Heart right ventricle (tissue), 16 donors: Measurements from ENCODE around the gene ANP32A. TPM values are rescaled to one million over a fixed set of nuclear protein-coding genes. Genes with fewer than 3 reads are reported as not detected.
A peak's percentile ranks its signal among the peaks of the same experiment; 100 is the strongest.

Source experiments
- ATAC-seq, 8 donors: fragments of 200-7000 bp; cut with Tn5 transposase; one replicate each; pipeline ENCODE4 v1.9.1; 2020; ENCODE audit warnings: mild to moderate bottlenecking in 8 of 8, moderate library complexity in 8 of 8, moderate number of reproducible peaks in 1 of 8
- DNase-seq, 2 donors: peaks; one replicate each; pipeline ENCODE4 v3.0.0-alpha.2; 2020
- H3K27ac ChIP-seq, 10 donors: fragments of 200-600 bp; sonication (generic) in 2 of 10; one replicate each; pipeline versions ENCODE4 v1.5.0 to v1.8.0; 2020 to 2022; ENCODE audit warnings: mild to moderate bottlenecking in 3 of 10
- H3K27me3 ChIP-seq, 7 donors: fragments of 200-600 bp; one replicate each; pipeline ENCODE4 v1.8.0; 2021 to 2022; ENCODE audit warnings: mild to moderate bottlenecking in 2 of 7
- H3K36me3 ChIP-seq, 9 donors: fragments of 200-600 bp; sonication (generic) in 1 of 9; one replicate each; pipeline versions ENCODE4 v1.5.0 to v1.8.0; 2020 to 2022; ENCODE audit warnings: mild to moderate bottlenecking in 2 of 9
- H3K4me1 ChIP-seq, 9 donors: fragments of 200-600 bp; sonication (generic) in 1 of 9; one replicate each; pipeline versions ENCODE4 v1.5.0 to v1.8.0; 2020 to 2022; ENCODE audit warnings: mild to moderate bottlenecking in 4 of 9
- H3K4me3 ChIP-seq, 10 donors: fragments of 200-600 bp; sonication (generic) in 2 of 10; one replicate each; pipeline versions ENCODE4 v1.5.0 to v1.8.0; 2020 to 2022; ENCODE audit warnings: mild to moderate bottlenecking in 7 of 10, moderate library complexity in 2 of 10
- H3K9me3 ChIP-seq, 11 donors: fragments of 200-600 bp in 10 of 11; sonication (generic) in 2 of 11; one replicate each; pipeline versions ENCODE4 v1.5.0 to v1.8.0; 2013 to 2022; ENCODE audit warnings: mild to moderate bottlenecking in 2 of 11, control low read depth in 1 of 11, moderate library complexity in 1 of 11
- WGBS, 2 donors: extraction: QIAGEN DNeasy Blood & Tissue Kit; methylation state at CpG; one replicate each; pipeline ENCODE4 v1.1.7; 2013; ENCODE audit warnings: inconsistent platforms in 1 of 2; 5-methylcytosine and 5-hydroxymethylcytosine counted together
- intact Hi-C, 10 donors: fragments of 100-400 bp; cut with DNase I; formaldehyde crosslinking; loops; one replicate each; pipeline versions ENCODE4 v1.11.1 to v1.14.2; 2022
- polyA plus RNA-seq, 2 donors: library from polyadenylated mRNA; stranded (reverse); fragments of 200-250 nt; gene quantifications; one replicate each; pipeline ENCODE4 v1.2.3, GENCODE V29; 2013
- total RNA-seq, 10 donors: library from RNA; stranded (reverse); fragmentation: NEBNext Ultra II Directional in 3 of 10; extraction: Animal tissue kit (Norgen Biotek cat#: 25700) in 3 of 10; gene quantifications; one replicate each; pipeline versions ENCODE4 v1.2.1 to v1.2.4, GENCODE V29; 2021 to 2023
- TF ChIP-seq, protein P1 (sequence below), 9 donors: fragments of 200-600 bp; sonication (generic) in 2 of 9; IDR thresholded peaks; one replicate each; pipeline versions ENCODE4 v1.5.0 to v1.8.0; 2021 to 2022; ENCODE audit warnings: antibody characterized with exemption in 9 of 9, mild to moderate bottlenecking in 5 of 9, moderate library complexity in 1 of 9
- donor health status: Arrhythmogenic right ventricular cardiomyopathy.
- donor health status: ischemic (EF 13 %, LVEDD 7.1; RV severe dilation, severe dysfunction).
- donor health status: healthy with polysubstance abuse.
- donor health status: DM: no; HTN: yes; CAD: no.
- donor health status: DM: no; HTN: no; CAD: no.
- donor health status: ischemic (EF 25% LVEDD 6.9; RV normal size, moderate dysfunction).
- donor health status: ischemic (EF 25% LVEDD 5.7; RV mildly dilated, moderate dysfunction).
- donor health status: healthy.
- donor health status: DM: yes; HTN: yes; CAD: no.
- donor health status: Ischemic cardiomyopathy.
- donor health status: ischemic (EF 35%, LVEDD 5.7; RV mildly dilated, moderate dysfunction).
- donor health status: nonischemic (EF 11% LVEDD 7.7; RV severe dilation, severe dysfunction).
- donor health status: DM: yes; HTN: yes; CAD: no.
- donor health status: PGD.
- donor health status: ischemic (EF 29% LVEDD 5.4; RV normal size, mild dysfunction).
- donor health status: nonischemic (EF 23%, LVEDD 6.1; RV moderate dilation, normal function).

ANP32A gene
- total and polyA plus RNA-seq, 12 donors, result 87.3 to 201 (median 146) TPM

DNA sequence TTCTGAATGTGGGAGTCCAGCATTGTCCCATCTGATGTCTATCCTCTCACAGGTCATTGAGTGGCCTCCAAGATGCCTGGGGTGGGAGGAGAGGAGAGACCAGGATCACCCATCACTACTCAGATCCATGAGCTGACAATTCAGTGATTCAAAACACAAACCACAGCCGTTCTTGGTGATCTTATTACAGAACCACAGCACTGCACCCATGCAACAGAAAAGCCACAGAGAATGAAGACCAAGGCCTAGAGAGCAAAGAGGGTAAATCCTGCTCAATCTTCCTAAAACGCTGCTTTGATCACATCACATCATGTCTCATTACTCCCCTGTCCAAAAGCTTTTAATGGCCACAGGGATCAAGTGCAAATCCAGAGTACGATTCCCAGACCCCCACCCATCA lies 23.5 kb downstream of the ANP32A start:
- Histone ChIP-seq H3K27me3 (no peaks in the 10 kb centered on the region), H3K9me3 (no peaks in the 10 kb centered on the region), H3K36me3 (no peaks in the 10 kb centered on the region), H3K27ac (peak overlapping the region in 7 of 10 donors; percentile 27 to 91 (median 53)), H3K4me1 (peaks cover 44 to 98% (median 94%) of the 10 kb centered on the region in 9 donors), H3K4me3 (peak overlapping the region in 1 of 10 donors; percentile 4)
- intact Hi-C loops, result loop anchor here in 1 of 10 donors (2.0 kb wide), 1 partner anchor 16 kb away; no protein-coding TSS in a partner anchor
- WGBS, 2 donors, result 44% methylated on average over 3 of the region's 3 CpGs
- DNase-seq, result no peak
- TF ChIP-seq, protein P1, sequence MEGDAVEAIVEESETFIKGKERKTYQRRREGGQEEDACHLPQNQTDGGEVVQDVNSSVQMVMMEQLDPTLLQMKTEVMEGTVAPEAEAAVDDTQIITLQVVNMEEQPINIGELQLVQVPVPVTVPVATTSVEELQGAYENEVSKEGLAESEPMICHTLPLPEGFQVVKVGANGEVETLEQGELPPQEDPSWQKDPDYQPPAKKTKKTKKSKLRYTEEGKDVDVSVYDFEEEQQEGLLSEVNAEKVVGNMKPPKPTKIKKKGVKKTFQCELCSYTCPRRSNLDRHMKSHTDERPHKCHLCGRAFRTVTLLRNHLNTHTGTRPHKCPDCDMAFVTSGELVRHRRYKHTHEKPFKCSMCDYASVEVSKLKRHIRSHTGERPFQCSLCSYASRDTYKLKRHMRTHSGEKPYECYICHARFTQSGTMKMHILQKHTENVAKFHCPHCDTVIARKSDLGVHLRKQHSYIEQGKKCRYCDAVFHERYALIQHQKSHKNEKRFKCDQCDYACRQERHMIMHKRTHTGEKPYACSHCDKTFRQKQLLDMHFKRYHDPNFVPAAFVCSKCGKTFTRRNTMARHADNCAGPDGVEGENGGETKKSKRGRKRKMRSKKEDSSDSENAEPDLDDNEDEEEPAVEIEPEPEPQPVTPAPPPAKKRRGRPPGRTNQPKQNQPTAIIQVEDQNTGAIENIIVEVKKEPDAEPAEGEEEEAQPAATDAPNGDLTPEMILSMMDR (IDR thresholded peaks at IDR 0.05), result no peak
- no peak for ATAC-seq

DNA sequence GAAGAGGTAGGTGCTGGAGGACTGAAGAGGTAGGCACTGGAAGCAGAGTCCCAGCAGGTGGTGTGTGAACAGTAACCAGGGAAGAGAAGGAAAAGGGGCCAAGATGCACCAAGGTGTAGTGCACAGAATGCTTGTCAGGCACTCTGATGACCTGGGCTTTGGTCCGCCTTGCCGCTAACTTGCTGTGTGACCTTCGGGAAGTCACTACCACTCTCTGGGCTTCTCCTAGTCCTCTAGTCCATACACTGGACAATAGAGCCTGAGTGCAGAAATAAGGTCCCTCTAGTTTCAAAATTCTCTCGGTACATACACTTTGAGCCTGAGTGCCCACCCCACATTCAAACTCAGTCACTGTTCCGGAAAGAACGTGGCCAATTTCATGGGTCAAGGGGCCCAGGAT lies 24.1 kb downstream of the ANP32A start:
- Histone ChIP-seq H3K27me3 (no peaks in the 10 kb centered on the region), H3K36me3 (no peaks in the 10 kb centered on the region), H3K27ac (peak overlapping the region in 5 of 10 donors; percentile 37 to 91 (median 81)), H3K4me3 (no peak overlapping the region), H3K4me1 (peaks cover 43 to 98% (median 94%) of the 10 kb centered on the region in 9 donors), H3K9me3 (no peaks in the 10 kb centered on the region)
- DNase-seq, result no peak
- ATAC-seq, result no peak
- 93 to 94% methylated on average over 6 of the region's 6 CpGs for WGBS, 2 donors
- intact Hi-C loops, result loop anchor here in 1 of 10 donors (2.0 kb wide), 1 partner anchor 16 kb away; no protein-coding TSS in a partner anchor
- TF ChIP-seq, protein P1 (IDR thresholded peaks at IDR 0.05), result no peak

DNA sequence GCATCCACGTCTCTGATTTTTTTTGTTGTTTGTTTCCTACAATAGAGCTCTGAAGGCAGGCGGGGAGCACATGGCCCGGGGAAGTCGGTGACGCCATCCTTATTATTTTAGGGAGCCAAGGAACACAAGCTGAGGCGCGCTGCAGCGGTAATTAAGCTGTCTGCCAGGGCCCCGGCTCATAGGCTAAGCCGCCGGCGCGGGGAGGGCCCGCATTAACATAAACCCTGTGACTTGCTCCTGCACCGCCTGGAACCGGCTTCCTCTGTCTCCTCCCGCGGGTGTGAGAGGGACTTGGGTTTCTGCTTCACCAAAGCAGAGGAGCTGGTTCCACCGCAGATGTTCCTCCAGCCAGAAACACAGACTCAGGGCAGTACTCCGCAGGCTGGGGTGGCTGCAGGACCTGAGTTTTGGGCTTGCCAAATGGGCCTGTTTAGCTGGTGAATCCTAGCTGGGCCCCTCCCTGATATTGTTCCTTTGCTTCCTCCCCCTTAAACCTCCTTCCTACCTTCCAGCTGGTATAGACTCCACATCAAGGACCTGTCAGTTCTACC lies 25.3 kb downstream of the ANP32A start:
- DNase-seq (peak; percentile 87 to 93), ATAC-seq (peak; percentile 92 to 97 (median 95))
- WGBS, 2 donors, result 2 to 3% methylated on average over 20 of the region's 20 CpGs
- Histone ChIP-seq H3K9me3 (no peaks in the 10 kb centered on the region), H3K27ac (peak overlapping the region; percentile 65 to 91 (median 78)), H3K4me3 (peak overlapping the region in 7 of 10 donors; percentile 9 to 22 (median 18)), H3K27me3 (no peaks in the 10 kb centered on the region), H3K4me1 (peaks cover 50 to 100% (median 97%) of the 10 kb centered on the region in 9 donors), H3K36me3 (no peaks in the 10 kb centered on the region)
- TF ChIP-seq, protein P1 (IDR thresholded peaks at IDR 0.05), result no peak
- intact Hi-C loops, result loop anchor here in 4 of 10 donors (2.0 kb wide), 3 partner anchors 21 to 25 kb away; partner anchors contain the start of gene ANP32A (in 1 of the 4)

DNA sequence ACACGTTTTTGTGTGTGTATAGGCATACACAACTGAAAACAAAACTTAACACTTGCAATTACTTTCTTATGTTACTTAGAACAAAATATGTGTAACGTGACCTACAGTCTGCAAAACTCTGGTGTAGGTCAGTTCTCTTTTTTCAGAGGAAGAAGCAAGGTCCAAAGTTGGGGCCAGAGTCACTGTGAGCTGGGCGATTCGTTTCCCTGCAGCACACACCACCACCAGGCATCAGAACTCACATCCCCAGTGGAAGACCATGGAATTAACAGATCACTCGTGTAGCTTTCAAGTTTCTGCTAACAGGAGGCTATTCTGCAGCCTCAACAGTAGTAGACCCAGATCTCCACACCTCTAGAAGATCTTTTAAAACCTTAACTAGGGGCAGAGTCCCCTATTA lies 25.8 kb downstream of the ANP32A start:
- ATAC-seq (peak in 5 of 8 donors; percentile 12 to 36 (median 28)), DNase-seq (no peak)
- Histone ChIP-seq H3K4me3 (peak overlapping the region in 6 of 10 donors; percentile 9 to 22 (median 18)), H3K27me3 (no peaks in the 10 kb centered on the region), H3K4me1 (peaks cover 55 to 100% (median 98%) of the 10 kb centered on the region in 9 donors), H3K9me3 (no peaks in the 10 kb centered on the region), H3K36me3 (no peaks in the 10 kb centered on the region), H3K27ac (peak overlapping the region; percentile 65 to 91 (median 78))
- WGBS, 2 donors, result 13 to 19% methylated on average over 5 of the region's 5 CpGs
- TF ChIP-seq, protein P1 (IDR thresholded peaks at IDR 0.05), result no peak
- intact Hi-C loops, result loop anchor here in 4 of 10 donors (2.0 kb wide), 3 partner anchors 22 to 26 kb away; partner anchors contain the start of gene ANP32A (in 1 of the 4)
